SK-N-SH treated with all-trans-retinoic acid at 6 μM for 48 hours (cell line): ENCODE measurements around the gene CHCHD6.

Source experiments
- ATAC-seq: fragments of 200-7000 bp; cut with Tn5 transposase; 3 replicates; pipeline ENCODE4 v1.9.1; 2020; ENCODE audit warnings: mild to moderate bottlenecking, moderate library complexity
- ARNTL ChIP-seq: fragments of 450-650 bp; formaldehyde crosslinking; IDR thresholded peaks from 2 replicates; pipeline ENCODE4 v1.5.0; 2020; ENCODE audit warnings: low read depth, mild to moderate bottlenecking, moderate library complexity, borderline replicate concordance
- BACH2 ChIP-seq: fragments of 250-450 bp; sonication (Bioruptor Pico); IDR thresholded peaks from 2 replicates; pipeline ENCODE4 v1.9.0; 2021; ENCODE audit warnings: mild to moderate bottlenecking, borderline replicate concordance
- CREB5 ChIP-seq: fragments of 250-450 bp; sonication (Bioruptor Pico); IDR thresholded peaks from 2 replicates; pipeline ENCODE4 v1.5.1; 2020; ENCODE audit warnings: low read depth, mild to moderate bottlenecking, moderate library complexity
- CSDC2 ChIP-seq: fragments of 250-450 bp; sonication (Bioruptor Pico); IDR thresholded peaks from 2 replicates; pipeline ENCODE4 v1.5.0; 2020; ENCODE audit warnings: mild to moderate bottlenecking, moderate library complexity
- CSRNP3 ChIP-seq: fragments of 250-450 bp; sonication (Bioruptor Pico); IDR thresholded peaks from 2 replicates; pipeline ENCODE4 v1.5.1; 2021; ENCODE audit warnings: mild to moderate bottlenecking, moderate library complexity
- ESRRG ChIP-seq: fragments of 250-450 bp; sonication (Bioruptor Pico); IDR thresholded peaks from 2 replicates; pipeline ENCODE4 v1.6.1; 2021; ENCODE audit warnings: mild to moderate bottlenecking
- GLIS3 ChIP-seq: fragments of 250-450 bp; sonication (Bioruptor Pico); IDR thresholded peaks from 2 replicates; pipeline ENCODE4 v1.5.0; 2020; ENCODE audit warnings: mild to moderate bottlenecking, moderate library complexity
- ISL1 ChIP-seq: fragments of 250-450 bp; sonication (Bioruptor Pico); IDR thresholded peaks from 2 replicates; pipeline ENCODE4 v2.1.2; 2022; ENCODE audit warnings: mild to moderate bottlenecking, moderate library complexity
- OSR1 ChIP-seq: fragments of 250-450 bp; sonication (Bioruptor Pico); IDR thresholded peaks from 2 replicates; pipeline ENCODE4 v1.8.0; 2022; ENCODE audit warnings: moderate library complexity, mild to moderate bottlenecking, inconsistent platforms
- PATZ1 ChIP-seq: fragments of 250-450 bp; sonication (Bioruptor Pico); IDR thresholded peaks from 2 replicates; pipeline ENCODE4 v1.8.0; 2020; ENCODE audit warnings: mild to moderate bottlenecking, moderate library complexity, borderline replicate concordance
- POU6F1 ChIP-seq: fragments of 250-450 bp; sonication (Bioruptor Pico); IDR thresholded peaks from 2 replicates; pipeline ENCODE4 v1.8.0; 2021; ENCODE audit warnings: low read depth, mild to moderate bottlenecking, moderate library complexity, borderline replicate concordance
- PPARA ChIP-seq: fragments of 250-450 bp; sonication (Bioruptor Pico); IDR thresholded peaks from 2 replicates; pipeline ENCODE4 v1.5.0; 2020; ENCODE audit warnings: mild to moderate bottlenecking, borderline replicate concordance
- RARB ChIP-seq: fragments of 250-450 bp; sonication (Bioruptor Pico); IDR thresholded peaks from 2 replicates; pipeline ENCODE4 v1.8.0; 2021; ENCODE audit warnings: mild to moderate bottlenecking, moderate library complexity
- SNAI2 ChIP-seq: fragments of 250-450 bp; sonication (Bioruptor Pico); IDR thresholded peaks from 2 replicates; pipeline ENCODE4 v1.5.0; 2020; ENCODE audit warnings: mild to moderate bottlenecking, moderate library complexity
- TCF4 ChIP-seq: fragments of 250-450 bp; sonication (Bioruptor Pico); IDR thresholded peaks from 2 replicates; pipeline ENCODE4 v1.8.0; 2021; ENCODE audit warnings: mild to moderate bottlenecking, moderate library complexity, borderline replicate concordance
- TOX ChIP-seq: fragments of 250-450 bp; sonication (Bioruptor Pico); IDR thresholded peaks from 2 replicates; pipeline ENCODE4 v1.8.0; 2021; ENCODE audit warnings: mild to moderate bottlenecking, moderate library complexity, borderline replicate concordance
- TSHZ2 ChIP-seq: fragments of 250-450 bp; sonication (Bioruptor Pico); IDR thresholded peaks from 2 replicates; pipeline ENCODE4 v1.5.0; 2020; ENCODE audit warnings: mild to moderate bottlenecking, moderate library complexity
- ZC3H10 ChIP-seq: fragments of 250-450 bp; sonication (Bioruptor Pico); IDR thresholded peaks from 2 replicates; pipeline ENCODE4 v1.5.1; 2021; ENCODE audit warnings: mild to moderate bottlenecking, moderate library complexity
- ZFP3 ChIP-seq: fragments of 250-450 bp; sonication (Bioruptor Pico); IDR thresholded peaks from 2 replicates; pipeline ENCODE4 v1.5.0; 2020; ENCODE audit warnings: mild to moderate bottlenecking, moderate library complexity
- ZFP30 ChIP-seq: fragments of 450-650 bp; formaldehyde crosslinking; IDR thresholded peaks from 2 replicates; pipeline ENCODE4 v1.5.0; 2022; ENCODE audit warnings: mild to moderate bottlenecking, moderate library complexity
- ZNF565 ChIP-seq: fragments of 450-650 bp; formaldehyde crosslinking; conservative IDR thresholded peaks from 2 replicates; pipeline ENCODE4 v1.5.0; 2020; ENCODE audit warnings: low read depth, mild to moderate bottlenecking, moderate library complexity
- ZNF70 ChIP-seq: fragments of 450-650 bp; formaldehyde crosslinking; IDR thresholded peaks from 2 replicates; pipeline ENCODE4 v1.5.0; 2020; ENCODE audit warnings: mild to moderate bottlenecking, moderate library complexity

CHCHD6 gene

GRCh38 chr3:126763035-126763434 is 59.0 kb downstream of the CHCHD6 start:
- no peak for ATAC-seq
- TF ChIP-seq TOX = no peak
- TF ChIP-seq CSDC2 (CRISPR knock-in tag) = no peak
- no peak for TF ChIP-seq ZC3H10
- TF ChIP-seq ARNTL = no peak
- no peak for TF ChIP-seq TSHZ2
- no peak for TF ChIP-seq ESRRG
- TF ChIP-seq BACH2 (CRISPR knock-in tag) = no peak
- TF ChIP-seq GLIS3 (CRISPR knock-in tag) = no peak
- TF ChIP-seq ZFP30 (CRISPR knock-in tag) = no peak

GRCh38 chr3:126765187-126766069 is 61.4 kb downstream of the CHCHD6 start:
- no peak for TF ChIP-seq ZC3H10
- no peak for TF ChIP-seq ESRRG
- no peak for TF ChIP-seq ZFP30 (CRISPR knock-in tag)
- no peak for TF ChIP-seq ZNF565 (CRISPR knock-in tag)
- TF ChIP-seq CSDC2 (CRISPR knock-in tag) = no peak
- no peak for TF ChIP-seq POU6F1 (CRISPR knock-in tag)
- TF ChIP-seq TCF4 (CRISPR knock-in tag) = no peak
- TF ChIP-seq BACH2 (CRISPR knock-in tag) = no peak
- no peak for TF ChIP-seq SNAI2 (CRISPR knock-in tag)
- no peak for TF ChIP-seq PPARA (CRISPR knock-in tag)
- no peak for TF ChIP-seq CSRNP3 (CRISPR knock-in tag)
- no peak for TF ChIP-seq OSR1
- TF ChIP-seq, all 23 proteins: peak for 0
- ATAC-seq = no peak

GRCh38 chr3:126766653-126767052 is 62.6 kb downstream of the CHCHD6 start:
- no peak for TF ChIP-seq TCF4 (CRISPR knock-in tag)
- TF ChIP-seq ZNF565 (CRISPR knock-in tag) = no peak
- no peak for TF ChIP-seq CSRNP3 (CRISPR knock-in tag)
- no peak for TF ChIP-seq ZFP30 (CRISPR knock-in tag)
- no peak for TF ChIP-seq POU6F1 (CRISPR knock-in tag)
- no peak for TF ChIP-seq OSR1
- TF ChIP-seq CREB5 (CRISPR knock-in tag) = no peak
- no peak for TF ChIP-seq ISL1 (CRISPR knock-in tag)
- TF ChIP-seq CSDC2 (CRISPR knock-in tag) = no peak
- TF ChIP-seq TOX = no peak
- TF ChIP-seq ZNF70 = no peak
- TF ChIP-seq PATZ1 = no peak
- no peak for TF ChIP-seq ESRRG
- no peak for TF ChIP-seq RARB (CRISPR knock-in tag)
- TF ChIP-seq PPARA (CRISPR knock-in tag) = no peak
- no peak for TF ChIP-seq BACH2 (CRISPR knock-in tag)
- TF ChIP-seq ZFP3 (CRISPR knock-in tag) = no peak
- no peak for ATAC-seq
